HepG2 (cell line): ENCODE data around the gene CDH23. TPM values are rescaled to one million over a fixed set of nuclear protein-coding genes. Genes with fewer than 3 reads are reported as not detected.

ENCODE experiments used
- ATAC-seq: fragments of 200-7000 bp; cut with Tn5 transposase; 3 replicates; pipeline ENCODE4 v1.9.1; 2020; ENCODE audit warnings: mild to moderate bottlenecking, moderate library complexity
- BruUV-seq: library from RNA; stranded (reverse); fragments of 400-500 nt; replicated peaks from 2 replicates; lab custom pipeline; 2021; lab: Mats Ljungman, UMichigan
- CTCF ChIA-PET: fragments of 300-600 bp; formaldehyde crosslinking; extraction: SDS; loops from one replicate; lab custom pipeline; 2021; ENCODE audit warnings: low total read pairs, inconsistent platforms, low intra/inter-chr PET ratio; lab: Yijun Ruan, JAX
- POLR2A ChIA-PET: fragments of 350-600 bp; sonication (Branson Sonifier 250); formaldehyde crosslinking; loops from one replicate; lab custom pipeline; 2020; ENCODE audit warnings: antibody characterized with exemption, inconsistent platforms; lab: Yijun Ruan, JAX
- DNase-seq: peaks from one replicate; pipeline ENCODE4 v3.0.0-alpha.2; 2015; ENCODE audit warnings: low spot score
- FAIRE-seq: peaks from 3 replicates; lab custom pipeline; 2011; peaks lifted over from hg19 to GRCh38; lab: Jason Lieb, UNC
- H2AFZ ChIP-seq: one replicate; pipeline ENCODE4 v1.6.1; 2011; ENCODE audit warnings: low read length, inconsistent platforms
- H3K27ac ChIP-seq: fragments of 300-600 bp; 3 replicates; pipeline ENCODE4 v1.8.0; 2011; ENCODE audit warnings: mixed run types, mild to moderate bottlenecking, mixed read lengths, low read length, inconsistent platforms; ENCODE audit not compliant: insufficient read depth; ENCODE audit errors: extremely low read length
- H3K27me3 ChIP-seq, 2 experiments: fragments of 200-600 bp in 1 of 2; 2 replicates in 1 of 2; 3 replicates in 1 of 2; pipeline versions ENCODE4 v1.6.0 to v1.8.0; 2011; ENCODE audit warnings: low read length in 2 of 2, mild to moderate bottlenecking in 2 of 2, moderate library complexity in 2 of 2, inconsistent platforms in 1 of 2; ENCODE audit not compliant: insufficient read depth in 2 of 2, control insufficient read depth in 1 of 2
- H3K36me3 ChIP-seq, 2 experiments: fragments of 200-600 bp in 1 of 2; replicated peaks in 1 of 2; 2 replicates in 1 of 2; 3 replicates in 1 of 2; pipeline versions ENCODE4 v1.5.1 to v1.8.0; 2011; ENCODE audit warnings: low read length in 2 of 2, inconsistent platforms in 1 of 2; ENCODE audit not compliant: insufficient read depth in 2 of 2, control insufficient read depth in 1 of 2
- H3K4me1 ChIP-seq: 2 replicates; pipeline ENCODE4 v1.5.1; 2012; ENCODE audit warnings: low read length, inconsistent platforms; ENCODE audit not compliant: insufficient read depth
- H3K4me2 ChIP-seq: 2 replicates; pipeline ENCODE4 v1.6.0; 2011; ENCODE audit warnings: low read depth, low read length, inconsistent platforms
- H3K4me3 ChIP-seq, 3 experiments: fragments of 200-600 bp in 1 of 3; sonication (generic), shearing (Covaris generic) in 1 of 3; replicated peaks in 1 of 3; 2 replicates each; pipeline ENCODE4 v1.5.1; 2011 to 2016; ENCODE audit warnings: low read length in 3 of 3, inconsistent platforms in 2 of 3, low read depth in 2 of 3, mild to moderate bottlenecking in 2 of 3, control low read depth in 1 of 3, mixed read lengths in 1 of 3; ENCODE audit not compliant: insufficient read depth in 1 of 3
- H3K79me2 ChIP-seq: one replicate; pipeline ENCODE4 v1.6.1; 2011; ENCODE audit warnings: low read length, inconsistent platforms; ENCODE audit not compliant: insufficient read depth
- H3K9ac ChIP-seq: 2 replicates; pipeline ENCODE4 v1.6.0; 2011; ENCODE audit warnings: mild to moderate bottlenecking, low read depth, low read length, inconsistent platforms; ENCODE audit not compliant: insufficient read depth
- H3K9me3 ChIP-seq: 2 replicates; pipeline ENCODE4 v1.5.1; 2012; ENCODE audit warnings: mild to moderate bottlenecking, low read length
- H4K20me1 ChIP-seq: 2 replicates; pipeline ENCODE4 v1.6.0; 2011; ENCODE audit warnings: inconsistent platforms, mild to moderate bottlenecking, low read length, moderate library complexity; ENCODE audit not compliant: insufficient read depth
- CEBPB ChIP-seq: IDR thresholded peaks from 2 replicates; pipeline ENCODE4 v1.6.1; 2011; ENCODE audit warnings: low read depth, low read length, improper control_type of control experiment, borderline replicate concordance
- NR2F6 ChIP-seq, 2 experiments: IDR thresholded peaks; 2 replicates each; pipeline ENCODE4 v1.6.1; 2016; ENCODE audit warnings: antibody characterized with exemption in 1 of 2, mild to moderate bottlenecking in 1 of 2
- ZNF460 ChIP-seq: sonication (generic); formaldehyde crosslinking; IDR thresholded peaks from 2 replicates; pipeline ENCODE4 v1.5.1; 2020; ENCODE audit warnings: missing genetic modification reagents, mild to moderate bottlenecking, borderline replicate concordance
- ZNF792 ChIP-seq: IDR thresholded peaks from 2 replicates; pipeline ENCODE4 v1.6.1; 2016
- ZSCAN25 ChIP-seq: sonication (generic); formaldehyde crosslinking; IDR thresholded peaks from 2 replicates; pipeline ENCODE4 v1.8.0; 2022; ENCODE audit warnings: mild to moderate bottlenecking, missing genetic modification reagents
- WGBS: methylation state at CpG from one replicate; pipeline ENCODE4 v1.1.6; 2017; ENCODE audit warnings: low lambda C conversion rate; 5-methylcytosine and 5-hydroxymethylcytosine counted together
- in situ Hi-C: cut with HindIII; loops from 2 replicates; pipeline ENCODE4 v1.10.0; 2017; ENCODE audit warnings: low pct_unique_long_range_greater_than_20kb; ENCODE audit not compliant: extremely low pct_ligation_motif_present
- intact Hi-C: fragments of 100-400 bp; cut with micrococcal nuclease; formaldehyde crosslinking; loops from one replicate; pipeline ENCODE4 v1.10.0; 2022; ENCODE audit not compliant: unreplicated experiment
- polyA plus RNA-seq, 8 experiments: library from polyadenylated mRNA; depleted of rRNA in 3 of 8; stranded (reverse) in 7 of 8; unstranded in 1 of 8; fragments of >200 nt; fragmentation: Illumina TruSeq in 4 of 8; extraction: Trizol in 4 of 8; gene quantifications; 2 replicates each; pipeline versions ENCODE4 v1.2.1 to v1.2.3, GENCODE V29; 2011 to 2016; ENCODE audit warnings: low read depth in 4 of 8, missing spikeins in 1 of 8, mixed read lengths in 1 of 8; ENCODE audit not compliant: insufficient read depth in 1 of 8
- total RNA-seq, 5 experiments: library from RNA; depleted of rRNA; stranded (reverse); fragments of >200 nt; fragmentation: Illumina TruSeq; extraction: Trizol; gene quantifications; 2 replicates each; pipeline ENCODE4 v1.2.3, GENCODE V29; 2016; ENCODE audit warnings: low read depth in 1 of 5

Gene CDH23
- total and polyA plus RNA-seq, 2 of the 13 experiments (the other 11 are each of a cell fraction or from before 2014, with no cell fraction given), result 0.13 TPM; not detected in 1

GRCh38 chr10:71845410-71846405 is 449.0 kb downstream of the CDH23 start:
- 0 out of 3 replicates have a peak, but pooled peaks have one; percentile 25 for ATAC-seq
- BruUV-seq, result no TSS peak
- no peak overlapping the region for H3K4me2 ChIP-seq
- no peak for TF ChIP-seq NR2F6 (IDR thresholded peaks at IDR 0.05)
- no peak for TF ChIP-seq NR2F6 (CRISPR knock-in tag; IDR thresholded peaks at IDR 0.05)
- peak; percentile 100 for TF ChIP-seq ZNF792 (CRISPR knock-in tag)
- TF ChIP-seq CEBPB, result peak; percentile 51; the same call in 1 of the 2 replicates
- TF ChIP-seq, all 625 proteins: peak for 2
- Histone ChIP-seq H3K36me3 (peaks cover 0 to 4% of the 10 kb centered on the region in 2 experiments; a peak in 3 of 5 replicates), H3K27me3 (no peaks in the 10 kb centered on the region), H3K4me1 (peaks cover 48% of the 10 kb centered on the region), H3K27ac (peak overlapping the region; percentile 16), H3K79me2 (peaks cover 96% of the 10 kb centered on the region), H2AFZ (no peak overlapping the region), H3K4me3 (no peak overlapping the region), H4K20me1 (peaks cover 57% of the 10 kb centered on the region), H3K9ac (no peak overlapping the region), H3K9me3 (no peaks in the 10 kb centered on the region)
- ChIA-PET CTCF (no interaction called here), POLR2A (interaction anchor here (0.6 kb wide), 1 partner anchor 9 kb away, joined by 3 read pairs; no protein-coding TSS in a partner anchor)
- no peak for FAIRE-seq
- intact Hi-C loops (no loop called here), in situ Hi-C loops (loop anchor here (5.0 kb wide), 1 partner anchor 47 kb away; no protein-coding TSS in a partner anchor)
- 91% methylated on average over 11 of the region's 11 CpGs for WGBS
- DNase-seq, result no peak

- 96% methylated on average over 3 of the region's 3 CpGs for WGBS
- CTCF ChIA-PET, result no interaction called here
- Histone ChIP-seq H4K20me1 (peaks cover 50% of the 10 kb centered on the region), H3K79me2 (peaks cover 88% of the 10 kb centered on the region), H3K27ac (no peak overlapping the region), H2AFZ (no peak overlapping the region), H3K9me3 (no peaks in the 10 kb centered on the region), H3K9ac (no peak overlapping the region), H3K27me3 (no peaks in the 10 kb centered on the region), H3K4me1 (peaks cover 53% of the 10 kb centered on the region), H3K36me3 (peaks cover 0 to 4% of the 10 kb centered on the region in 2 experiments; a peak in 3 of 5 replicates), H3K4me2 (peak overlapping the region; percentile 26; the same call in 1 of the 2 replicates), H3K4me3 (no peak overlapping the region)
- TF ChIP-seq ZSCAN25, result no peak
- TF ChIP-seq ZNF460, result 0 out of 2 replicates have a peak, but pooled peaks have one; percentile 9
- no TSS peak for BruUV-seq
- intact Hi-C loops (no loop called here), in situ Hi-C loops (loop anchor here (5.0 kb wide), 1 partner anchor 45 kb away; no protein-coding TSS in a partner anchor)
- DNase-seq (no peak), ATAC-seq (no peak), FAIRE-seq (no peak)
- POLR2A ChIA-PET, result no interaction called here
Observed at GRCh38 chr10:71846816-71847215, 450.1 kb downstream of the CDH23 start.
